Stimulated activated CD8-positive, alpha-beta memory T cell treated with anti-CD3 and anti-CD28 coated beads, Interleukin-15, amount 100 ng/mL, for 48 hours (primary cell): Measurements from ENCODE around the gene VEZF1.

ENCODE experiments used
- DNase-seq, 2 donors: peaks; one replicate each; pipeline ENCODE4 v3.0.0-alpha.2; 2020; ENCODE audit warnings: low read depth in 2 of 2

Gene VEZF1, protein sequence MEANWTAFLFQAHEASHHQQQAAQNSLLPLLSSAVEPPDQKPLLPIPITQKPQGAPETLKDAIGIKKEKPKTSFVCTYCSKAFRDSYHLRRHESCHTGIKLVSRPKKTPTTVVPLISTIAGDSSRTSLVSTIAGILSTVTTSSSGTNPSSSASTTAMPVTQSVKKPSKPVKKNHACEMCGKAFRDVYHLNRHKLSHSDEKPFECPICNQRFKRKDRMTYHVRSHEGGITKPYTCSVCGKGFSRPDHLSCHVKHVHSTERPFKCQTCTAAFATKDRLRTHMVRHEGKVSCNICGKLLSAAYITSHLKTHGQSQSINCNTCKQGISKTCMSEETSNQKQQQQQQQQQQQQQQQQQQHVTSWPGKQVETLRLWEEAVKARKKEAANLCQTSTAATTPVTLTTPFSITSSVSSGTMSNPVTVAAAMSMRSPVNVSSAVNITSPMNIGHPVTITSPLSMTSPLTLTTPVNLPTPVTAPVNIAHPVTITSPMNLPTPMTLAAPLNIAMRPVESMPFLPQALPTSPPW

GRCh38 chr17:57987581-57988300, at the start of gene VEZF1:
VEZF1 (minus strand) TSS chr17:57988254; CDS start chr17:57988111, 143 bp downstream.
- DNase-seq = peak; percentile 67 to 73

- DNase-seq = no peak
Observed at GRCh38 chr17:58032691-58033415, 44.8 kb upstream of the VEZF1 start.

DNA sequence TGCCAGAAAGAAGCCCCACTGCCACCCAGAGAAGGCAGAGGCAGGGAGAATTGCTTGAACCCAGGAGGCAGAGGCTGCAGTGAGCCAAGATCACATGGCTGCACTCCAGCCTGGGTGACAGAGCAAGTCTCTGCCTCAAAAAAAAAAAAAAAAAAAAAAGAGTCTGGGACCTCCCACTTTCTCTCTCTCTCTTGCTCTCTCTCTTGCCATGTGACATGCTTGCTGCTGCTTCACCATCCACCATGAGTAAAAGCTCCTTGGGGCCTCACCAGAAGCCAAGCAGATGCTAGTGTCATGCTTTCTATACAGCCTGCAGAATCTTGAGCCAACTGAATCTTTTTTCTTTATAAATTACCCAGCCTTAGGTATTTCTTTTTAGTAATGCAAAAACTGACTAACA, 40.5 kb upstream of the VEZF1 start:
- no peak for DNase-seq

DNA sequence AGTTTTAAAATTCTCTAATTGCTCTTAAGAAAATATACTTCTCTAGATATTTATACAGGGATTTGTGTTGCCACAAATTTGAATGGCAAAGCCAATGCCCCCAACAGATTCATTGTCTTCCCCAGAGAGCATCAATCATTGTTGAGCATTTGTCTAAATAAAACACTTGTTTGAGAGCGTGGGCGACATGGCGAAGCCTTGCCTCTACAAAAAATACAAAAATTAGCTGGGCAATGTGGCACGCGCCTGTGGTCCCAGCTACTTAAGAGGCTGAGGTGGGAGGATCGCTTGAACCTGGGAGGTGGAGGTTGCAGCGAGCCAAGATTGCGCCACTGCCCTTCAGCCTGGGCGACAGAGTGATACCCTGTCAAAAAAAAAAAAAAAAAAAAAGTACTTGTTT, 32.3 kb upstream of the VEZF1 start:
- no peak for DNase-seq

DNA sequence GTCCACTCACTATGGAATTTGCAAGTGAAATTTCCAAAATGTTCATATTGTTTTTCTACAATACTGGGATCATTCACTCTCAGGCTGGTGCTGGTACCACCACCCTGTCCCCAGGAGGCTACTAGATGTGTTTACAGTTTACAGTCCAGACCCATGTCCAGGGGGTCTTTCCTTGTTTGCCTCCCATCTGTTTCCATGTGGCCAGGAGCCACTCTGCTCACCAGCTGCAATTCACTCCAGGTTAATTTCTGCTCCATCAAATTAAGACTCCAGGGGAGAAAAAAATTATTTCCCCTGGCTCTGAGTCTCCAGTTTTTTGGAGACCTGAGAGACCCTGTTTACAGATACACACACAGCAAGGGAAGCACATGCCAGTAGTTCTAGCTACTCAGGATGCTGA, 31.5 kb upstream of the VEZF1 start:
- DNase-seq = no peak

DNA sequence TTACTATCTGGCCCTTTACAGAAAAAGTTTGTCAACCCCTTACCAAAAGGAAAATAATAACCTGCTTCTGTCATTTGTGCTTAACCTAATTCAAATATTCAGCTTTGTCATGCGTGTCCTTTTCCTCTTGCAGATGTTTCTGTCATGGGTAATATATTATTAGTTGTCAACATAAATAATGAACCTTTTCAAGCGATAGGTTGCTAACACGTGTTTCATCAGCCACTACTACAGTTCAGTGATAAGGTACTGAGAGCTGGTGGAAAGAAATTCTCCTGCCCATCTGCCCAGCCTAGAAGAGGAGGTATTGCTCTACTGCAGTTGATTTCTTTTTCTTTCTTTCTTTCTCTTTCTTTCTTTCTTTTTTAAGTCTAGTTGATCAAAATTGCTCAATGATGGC, 31.0 kb upstream of the VEZF1 start:
- DNase-seq = no peak

DNA sequence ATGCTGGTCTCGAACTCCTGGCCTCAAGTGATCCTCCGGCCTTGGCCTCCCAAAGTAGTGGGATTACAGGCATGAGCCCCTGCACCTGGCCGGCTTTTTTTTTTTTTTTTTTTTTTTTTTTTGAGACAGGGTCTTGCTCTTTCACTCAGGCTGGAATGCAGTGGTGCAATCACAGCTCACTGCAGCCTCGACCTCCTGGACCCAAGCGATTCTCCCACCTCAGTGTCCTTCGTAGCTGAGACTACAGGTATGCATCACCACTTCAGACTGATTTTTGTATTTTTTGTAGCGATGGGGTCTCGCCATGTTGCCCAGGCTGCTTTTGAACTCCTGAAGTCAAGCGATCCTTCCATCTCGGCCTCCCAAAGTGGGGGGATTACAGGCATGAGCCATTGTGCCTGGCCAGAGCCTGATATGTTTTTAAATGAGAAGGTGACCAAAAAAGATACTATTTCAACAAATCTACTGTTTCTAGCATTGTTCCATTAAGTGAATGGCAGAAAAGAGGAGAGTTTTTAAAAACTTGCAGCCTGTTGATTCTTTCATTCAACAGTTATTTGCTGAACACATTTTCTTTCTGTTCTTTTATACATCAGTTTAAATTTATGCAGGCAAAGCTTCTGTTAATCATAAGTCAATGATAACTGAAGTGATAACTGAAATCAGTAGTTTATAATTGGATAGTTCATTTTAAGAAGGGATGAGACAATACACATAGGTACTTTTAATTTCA, 22.2 kb upstream of the VEZF1 start:
- DNase-seq = no peak

GRCh38 chr17:58007781-58008706, 20.0 kb upstream of the VEZF1 start:
- DNase-seq = no peak

DNA sequence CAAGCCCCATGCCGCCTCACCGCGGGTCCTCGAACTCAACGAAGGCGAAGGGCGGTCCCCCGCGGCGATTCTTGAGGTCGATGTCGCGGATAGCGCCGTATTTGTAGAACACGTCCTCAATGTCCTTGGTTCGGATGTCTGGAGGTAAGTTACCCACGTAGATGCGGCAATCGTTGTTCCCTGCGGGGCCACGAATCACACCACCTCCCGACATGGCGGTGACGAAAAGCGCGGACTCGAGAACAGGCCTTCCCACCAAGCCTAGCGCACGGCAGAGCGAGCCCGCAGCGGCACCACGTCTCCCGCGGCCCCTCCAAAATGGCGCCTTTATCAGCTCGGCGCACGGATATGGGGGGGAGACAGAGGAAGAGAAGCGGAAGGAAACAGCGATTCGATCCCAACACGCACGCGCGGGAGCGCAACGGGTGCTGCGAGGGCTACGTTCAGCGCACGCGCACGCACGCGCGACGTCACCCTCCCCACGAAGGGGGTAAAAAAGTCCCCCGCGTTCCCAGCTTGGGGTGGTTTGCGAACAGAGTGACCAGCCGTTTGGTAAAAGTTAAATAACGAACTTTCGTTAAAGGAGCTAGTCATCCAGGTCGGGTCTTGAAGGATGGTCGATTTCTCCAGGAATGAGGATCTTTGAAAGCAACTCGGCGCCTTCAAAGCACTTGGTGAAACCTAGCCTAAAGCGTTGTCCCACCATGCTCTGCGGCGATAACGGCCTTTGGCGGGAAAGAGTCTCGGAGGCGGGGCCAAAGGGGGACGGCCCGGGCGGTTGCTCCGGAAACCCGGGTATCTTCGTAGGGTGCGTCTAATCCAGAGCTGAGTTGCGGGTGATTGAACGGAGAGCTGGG, 19.1 kb upstream of the VEZF1 start, which contains the start of gene SRSF1:
Gene SRSF1, minus strand, starts transcription at position 323 of the 857 bp plus-strand sequence. Its CDS starts 109 bp downstream, at position 214.
- DNase-seq = peak; percentile 97

DNA sequence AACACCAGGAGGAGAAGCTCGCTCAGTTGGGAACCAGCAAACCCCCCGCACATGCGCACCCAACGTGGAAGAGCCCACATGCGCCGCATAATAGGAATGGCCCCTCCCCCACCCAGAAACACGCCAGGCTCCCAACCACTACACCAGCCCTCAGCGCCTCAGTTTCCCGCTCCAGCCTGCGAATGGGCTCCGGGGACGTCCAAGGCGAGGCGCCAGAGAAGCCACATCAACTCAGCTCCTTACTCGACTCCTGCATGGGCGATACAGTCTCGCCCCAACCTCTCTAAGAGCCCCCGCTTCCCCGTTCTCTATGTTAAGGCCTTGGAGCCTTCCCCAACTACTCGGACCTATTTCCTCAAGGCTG, 18.5 kb upstream of the VEZF1 start:
- DNase-seq = peak; percentile 43 to 56

DNA sequence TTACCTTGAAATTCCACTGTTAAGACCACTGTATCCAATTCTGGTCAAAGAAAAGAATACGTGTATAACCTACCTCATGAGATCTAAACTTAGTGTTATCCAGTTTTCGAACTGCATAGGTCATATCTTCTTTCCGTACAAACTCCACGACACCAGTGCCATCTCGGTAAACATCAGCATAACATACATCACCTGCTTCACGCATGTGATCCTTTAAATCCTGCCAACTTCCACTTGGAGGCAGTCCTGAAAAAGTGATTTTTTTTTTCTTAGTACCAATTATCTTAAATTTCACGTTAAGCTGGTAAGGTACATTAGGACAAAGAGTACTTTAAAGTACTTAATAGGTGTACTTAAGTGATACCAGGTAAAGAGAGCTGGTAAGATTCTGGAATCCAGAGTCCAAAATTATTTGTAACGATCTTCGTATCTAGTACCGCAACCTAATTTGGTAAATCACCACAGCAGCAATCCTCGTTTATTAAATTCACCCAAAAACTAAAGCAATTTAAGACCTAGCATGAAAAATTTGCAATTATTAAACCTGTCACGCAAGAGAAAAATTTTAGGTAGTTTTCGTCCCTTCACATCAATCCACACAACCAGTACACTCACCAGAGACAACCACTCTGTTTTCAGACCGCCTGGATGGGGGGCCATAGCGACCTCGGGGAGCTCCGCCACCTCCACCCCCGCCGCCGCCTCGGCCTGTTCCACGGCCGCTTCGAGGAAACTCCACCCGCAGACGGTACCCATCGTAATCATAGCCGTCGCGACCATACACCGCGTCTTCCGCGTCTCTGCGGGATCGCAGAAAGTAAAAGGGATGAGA, 17.9 kb upstream of the VEZF1 start:
- no peak for DNase-seq

DNA sequence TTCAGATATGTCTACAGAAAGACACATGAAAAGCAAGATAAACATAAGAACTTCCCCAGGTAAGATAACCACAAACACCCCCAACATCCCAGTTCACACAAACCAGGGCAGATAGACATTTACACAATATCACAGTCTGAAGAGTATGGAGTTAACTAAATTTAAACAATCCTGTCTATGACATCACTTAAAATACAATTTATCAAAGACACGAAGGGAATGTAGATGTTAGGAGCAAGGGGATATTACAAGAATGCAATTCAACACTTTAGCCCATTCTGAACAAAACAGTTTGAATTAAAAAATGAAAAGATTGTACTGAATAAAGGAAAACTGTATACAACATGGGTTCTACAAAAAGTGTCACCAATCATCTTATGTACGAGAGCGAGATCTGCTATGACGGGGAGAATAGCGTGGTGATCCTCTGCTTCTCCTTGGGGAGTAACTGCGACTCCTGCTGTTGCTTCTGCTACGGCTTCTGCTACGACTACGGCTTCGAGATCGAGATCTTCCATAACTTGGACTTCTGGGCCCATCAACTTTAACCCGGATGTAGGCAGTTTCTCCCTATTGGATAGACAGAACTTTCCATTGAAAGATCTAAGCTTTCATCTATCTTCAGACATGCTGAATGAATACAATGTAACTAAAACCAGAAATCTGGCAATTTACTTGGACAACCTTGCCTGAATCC, 17.1 kb upstream of the VEZF1 start:
- no peak for DNase-seq

- DNase-seq = no peak
Observed at GRCh38 chr17:58004060-58004459, 16.0 kb upstream of the VEZF1 start.

DNA sequence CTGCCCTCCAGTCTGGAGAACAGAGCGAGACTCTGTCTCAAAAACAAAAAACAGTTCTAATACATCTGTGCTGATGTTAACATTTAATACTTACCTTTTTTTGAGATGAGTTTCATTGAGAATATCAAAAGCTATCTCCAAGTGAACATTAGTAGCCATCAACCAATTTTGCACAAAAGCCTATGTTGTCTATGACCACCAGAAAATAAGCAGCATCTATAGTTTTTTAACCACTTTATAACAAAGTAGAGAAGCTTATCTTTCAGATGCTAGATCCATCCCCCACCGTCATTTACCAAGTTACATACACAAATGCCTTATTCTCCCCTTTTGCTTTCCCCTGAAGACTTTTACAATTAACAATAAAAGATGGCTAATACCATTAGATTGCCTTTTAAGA, 14.9 kb upstream of the VEZF1 start:
- DNase-seq = no peak

- DNase-seq = no peak
Observed at GRCh38 chr17:58002154-58002948, 14.3 kb upstream of the VEZF1 start.

DNA sequence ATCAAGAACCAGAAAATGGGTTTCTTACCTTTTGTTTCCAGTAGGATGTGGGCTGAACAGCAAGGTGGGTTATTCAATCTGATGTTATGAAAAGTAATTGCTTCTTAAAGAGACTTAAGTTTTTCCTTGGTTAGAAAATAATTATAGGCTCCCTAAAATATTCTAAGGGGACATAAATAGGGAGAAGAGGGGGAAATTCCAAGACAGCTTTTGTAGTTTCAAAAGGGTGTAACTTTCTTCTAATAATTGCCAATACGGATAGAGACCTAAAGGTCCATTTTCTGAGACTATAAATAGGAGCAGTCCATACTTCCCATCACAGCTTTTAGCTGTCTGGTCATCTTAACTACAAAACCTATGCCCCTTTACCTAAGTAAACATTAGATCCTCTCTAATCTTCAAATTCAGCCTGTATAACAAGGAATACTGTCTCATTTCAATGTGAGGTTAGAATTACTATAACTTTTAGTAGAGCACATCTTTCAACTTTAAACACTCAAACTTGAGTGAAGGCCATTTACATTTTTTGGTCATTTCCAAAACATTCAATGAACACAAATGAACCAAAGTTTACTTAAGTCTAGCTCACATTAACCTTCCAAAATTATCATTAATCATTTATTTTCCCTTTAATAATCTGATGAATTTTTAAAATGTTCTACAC, 13.5 kb upstream of the VEZF1 start:
- no peak for DNase-seq
